ENCODE measurements around the gene CLSTN1. TPM values are rescaled to one million over a fixed set of nuclear protein-coding genes. Genes with fewer than 3 reads are reported as not detected.
"Not testable (repeated sequence)": the region's sequence is repeated elsewhere in the genome, so short reads cannot be mapped to it uniquely, and the experiment has no call there.

The CLSTN1 gene
- polyA plus RNA-seq, 2 donors, result 45.8 to 55.4 TPM

DNA sequence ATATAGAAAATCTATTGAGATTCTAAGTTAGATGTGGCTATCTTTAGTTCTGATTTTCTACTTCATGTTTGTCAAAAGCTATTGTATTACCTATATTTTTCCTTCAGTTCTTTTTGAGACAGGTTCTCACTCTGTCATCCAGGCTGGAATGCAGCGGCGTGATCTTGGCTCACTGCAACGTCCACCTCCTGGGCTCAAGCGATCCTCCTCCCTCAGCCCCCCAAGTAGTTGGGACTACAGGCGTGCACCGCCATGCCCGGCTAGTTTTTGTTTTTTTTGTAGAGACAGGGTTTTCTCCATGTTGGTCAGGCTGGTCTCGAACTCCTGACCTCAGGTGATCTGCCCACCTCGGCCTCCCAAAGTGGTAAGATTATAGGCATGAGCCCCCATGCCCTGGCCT lies 75.4 kb downstream of the CLSTN1 start:
- 93 to 94% methylated on average over 9 of the region's 9 CpGs for WGBS, 2 donors
- H3K4me3 ChIP-seq (ENCODE audit: low read depth in 1 of 2, low read length in 2 of 2); H3K9me3 ChIP-seq (ENCODE audit: control insufficient read depth in 2 of 2, insufficient read depth in 1 of 2, low read depth in 1 of 2, low read length in 1 of 2); H3K27me3 ChIP-seq (ENCODE audit: control insufficient read depth in 1 of 2, insufficient read depth in 2 of 2, low read length in 2 of 2); H3K4me1 ChIP-seq (ENCODE audit: control insufficient read depth in 2 of 2, insufficient read depth in 2 of 2, low read length in 1 of 2); H3K27ac ChIP-seq (ENCODE audit: low read depth in 2 of 2, low read length in 1 of 2): not testable (repeated sequence)
- H3K36me3 ChIP-seq (ENCODE audit: control insufficient read depth in 2 of 2, insufficient read depth in 2 of 2, low read length in 1 of 2), result peaks cover 16 to 29% of the 10 kb centered on the region in 2 donors

- Histone ChIP-seq H3K4me1 (ENCODE audit: control insufficient read depth in 2 of 2, insufficient read depth in 2 of 2, low read length in 1 of 2) (no peaks in the 10 kb centered on the region), H3K4me3 (ENCODE audit: low read depth in 1 of 2, low read length in 2 of 2) (no peak overlapping the region), H3K27ac (ENCODE audit: low read depth in 2 of 2, low read length in 1 of 2) (no peak overlapping the region), H3K36me3 (ENCODE audit: control insufficient read depth in 2 of 2, insufficient read depth in 2 of 2, low read length in 1 of 2) (peaks cover 11 to 26% of the 10 kb centered on the region in 2 donors), H3K9me3 (ENCODE audit: control insufficient read depth in 2 of 2, insufficient read depth in 1 of 2, low read depth in 1 of 2, low read length in 1 of 2) (no peaks in the 10 kb centered on the region), H3K27me3 (ENCODE audit: control insufficient read depth in 1 of 2, insufficient read depth in 2 of 2, low read length in 2 of 2) (no peaks in the 10 kb centered on the region)
- WGBS, 2 donors, result 70 to 76% methylated on average over 7 of the region's 7 CpGs
These were observed 77.1 kb downstream of the CLSTN1 start for GRCh38 chr1:9746651-9747050.

DNA sequence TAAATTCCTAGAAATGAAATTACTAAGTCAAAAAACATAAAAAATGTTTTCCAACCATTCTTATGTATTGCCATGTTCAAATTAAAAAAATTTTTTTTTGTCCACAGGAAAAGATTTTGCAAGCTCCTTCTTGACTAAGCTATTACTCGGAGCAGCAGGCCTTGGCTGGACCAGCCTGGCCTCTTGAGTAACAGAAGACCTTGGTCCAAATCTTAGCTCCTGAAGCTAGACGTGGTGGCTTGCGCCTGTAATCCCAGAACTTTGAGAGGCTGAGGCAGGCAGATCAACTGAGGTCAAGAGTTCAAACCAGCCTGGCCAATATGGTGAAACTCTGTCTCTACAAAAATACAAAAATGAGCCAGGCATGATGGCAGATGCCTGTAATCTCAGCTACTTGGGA lies 77.6 kb downstream of the CLSTN1 start:
- WGBS, 2 donors, result 78 to 87% methylated on average over 3 of the region's 3 CpGs
- peaks cover 11 to 23% of the 10 kb centered on the region in 2 donors for H3K36me3 ChIP-seq (ENCODE audit: control insufficient read depth in 2 of 2, insufficient read depth in 2 of 2, low read length in 1 of 2)
- no peak overlapping the region for H3K27ac ChIP-seq (ENCODE audit: low read depth in 2 of 2, low read length in 1 of 2)
- H3K9me3 ChIP-seq (ENCODE audit: control insufficient read depth in 2 of 2, insufficient read depth in 1 of 2, low read depth in 1 of 2, low read length in 1 of 2), result no peaks in the 10 kb centered on the region
- H3K4me3 ChIP-seq (ENCODE audit: low read depth in 1 of 2, low read length in 2 of 2), result no peak overlapping the region
- H3K4me1 ChIP-seq (ENCODE audit: control insufficient read depth in 2 of 2, insufficient read depth in 2 of 2, low read length in 1 of 2), result no peaks in the 10 kb centered on the region
- H3K27me3 ChIP-seq (ENCODE audit: control insufficient read depth in 1 of 2, insufficient read depth in 2 of 2, low read length in 2 of 2), result no peaks in the 10 kb centered on the region

DNA sequence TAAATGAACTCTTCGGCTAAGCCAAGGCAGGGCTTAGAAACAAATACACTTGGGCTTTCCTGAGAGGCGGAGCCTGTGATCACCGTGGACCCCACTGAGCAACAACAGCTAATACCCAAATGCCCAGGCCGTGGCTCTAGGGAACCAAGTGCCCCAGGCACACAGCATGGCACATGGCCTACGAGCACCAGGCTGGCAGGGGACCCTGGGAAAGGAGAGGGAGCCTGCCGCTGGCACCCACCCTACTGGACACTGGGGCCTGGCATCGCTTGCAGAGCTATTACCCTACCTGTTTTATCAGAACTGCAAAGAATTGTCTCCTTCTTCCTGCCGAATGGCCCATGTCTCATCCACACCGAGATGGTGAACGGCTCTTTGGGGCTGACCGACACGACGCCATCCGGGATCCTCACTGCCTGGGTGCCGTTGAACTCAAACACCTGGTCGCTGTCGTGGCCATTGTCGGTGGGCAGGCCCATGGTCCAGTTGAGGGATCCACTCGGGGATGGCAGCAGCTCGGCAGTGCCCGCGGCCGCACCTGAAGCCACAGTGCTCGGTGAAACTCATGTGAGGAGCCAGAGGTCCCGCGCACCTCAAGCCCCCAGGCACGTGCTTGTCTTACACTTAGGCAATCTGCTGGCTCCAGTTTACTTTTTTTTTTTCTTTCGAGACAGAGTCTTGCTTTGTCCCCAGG lies 79.5 kb downstream of the CLSTN1 start:
- H3K36me3 ChIP-seq (ENCODE audit: control insufficient read depth in 2 of 2, insufficient read depth in 2 of 2, low read length in 1 of 2), result peaks cover 15 to 28% of the 10 kb centered on the region in 2 donors
- H3K27ac ChIP-seq (ENCODE audit: low read depth in 2 of 2, low read length in 1 of 2), result no peak overlapping the region
- no peak overlapping the region for H3K4me3 ChIP-seq (ENCODE audit: low read depth in 1 of 2, low read length in 2 of 2)
- no peaks in the 10 kb centered on the region for H3K4me1 ChIP-seq (ENCODE audit: control insufficient read depth in 2 of 2, insufficient read depth in 2 of 2, low read length in 1 of 2)
- H3K27me3 ChIP-seq (ENCODE audit: control insufficient read depth in 1 of 2, insufficient read depth in 2 of 2, low read length in 2 of 2), result no peaks in the 10 kb centered on the region
- no peaks in the 10 kb centered on the region for H3K9me3 ChIP-seq (ENCODE audit: control insufficient read depth in 2 of 2, insufficient read depth in 1 of 2, low read depth in 1 of 2, low read length in 1 of 2)
- WGBS, 2 donors, result 95% methylated on average over 28 of the region's 28 CpGs

GRCh38 chr1:9737671-9738070 lies 86.1 kb downstream of the CLSTN1 start:
- no peaks in the 10 kb centered on the region for H3K27me3 ChIP-seq (ENCODE audit: control insufficient read depth in 1 of 2, insufficient read depth in 2 of 2, low read length in 2 of 2)
- no peaks in the 10 kb centered on the region for H3K9me3 ChIP-seq (ENCODE audit: control insufficient read depth in 2 of 2, insufficient read depth in 1 of 2, low read depth in 1 of 2, low read length in 1 of 2)
- no peak overlapping the region for H3K27ac ChIP-seq (ENCODE audit: low read depth in 2 of 2, low read length in 1 of 2)
- H3K4me1 ChIP-seq (ENCODE audit: control insufficient read depth in 2 of 2, insufficient read depth in 2 of 2, low read length in 1 of 2), result no peaks in the 10 kb centered on the region
- H3K4me3 ChIP-seq (ENCODE audit: low read depth in 1 of 2, low read length in 2 of 2), result no peak overlapping the region
- H3K36me3 ChIP-seq (ENCODE audit: control insufficient read depth in 2 of 2, insufficient read depth in 2 of 2, low read length in 1 of 2), result peaks cover 31 to 52% of the 10 kb centered on the region in 2 donors
- WGBS, 2 donors, result 88 to 90% methylated on average over 10 of the region's 10 CpGs

- no peaks in the 10 kb centered on the region for H3K4me1 ChIP-seq (ENCODE audit: control insufficient read depth in 2 of 2, insufficient read depth in 2 of 2, low read length in 1 of 2)
- H3K4me3 ChIP-seq (ENCODE audit: low read depth in 1 of 2, low read length in 2 of 2), result no peak overlapping the region
- H3K27me3 ChIP-seq (ENCODE audit: control insufficient read depth in 1 of 2, insufficient read depth in 2 of 2, low read length in 2 of 2), result no peaks in the 10 kb centered on the region
- H3K9me3 ChIP-seq (ENCODE audit: control insufficient read depth in 2 of 2, insufficient read depth in 1 of 2, low read depth in 1 of 2, low read length in 1 of 2), result no peaks in the 10 kb centered on the region
- H3K27ac ChIP-seq (ENCODE audit: low read depth in 2 of 2, low read length in 1 of 2), result no peak overlapping the region
- WGBS, 2 donors, result 77 to 85% methylated on average over 9 of the region's 9 CpGs
- peaks cover 31 to 55% of the 10 kb centered on the region in 2 donors for H3K36me3 ChIP-seq (ENCODE audit: control insufficient read depth in 2 of 2, insufficient read depth in 2 of 2, low read length in 1 of 2)
These were observed 86.7 kb downstream of the CLSTN1 start for GRCh38 chr1:9737057-9737456.

DNA sequence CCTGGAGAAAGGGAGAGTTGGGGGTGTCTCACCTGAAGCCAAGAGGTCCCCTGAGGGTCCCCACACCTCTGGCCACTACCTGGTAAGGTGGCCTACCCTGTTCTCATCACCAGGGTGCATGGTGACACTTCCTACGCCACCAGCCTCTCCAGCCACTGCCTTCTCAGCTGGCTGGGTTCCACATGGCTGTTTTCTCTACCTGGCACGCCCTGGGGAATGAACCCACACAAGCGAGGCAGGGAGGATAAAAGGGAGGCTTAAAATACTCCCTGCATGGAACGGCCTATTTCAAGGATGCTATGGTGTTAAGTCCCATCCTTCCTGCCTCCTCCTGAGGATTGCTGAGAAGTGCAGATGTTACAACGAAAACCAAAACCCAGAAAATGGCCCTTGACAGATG lies 87.5 kb downstream of the CLSTN1 start:
- Histone ChIP-seq H3K9me3 (ENCODE audit: control insufficient read depth in 2 of 2, insufficient read depth in 1 of 2, low read depth in 1 of 2, low read length in 1 of 2) (no peaks in the 10 kb centered on the region), H3K27me3 (ENCODE audit: control insufficient read depth in 1 of 2, insufficient read depth in 2 of 2, low read length in 2 of 2) (no peaks in the 10 kb centered on the region), H3K36me3 (ENCODE audit: control insufficient read depth in 2 of 2, insufficient read depth in 2 of 2, low read length in 1 of 2) (peaks cover 34 to 59% of the 10 kb centered on the region in 2 donors), H3K4me1 (ENCODE audit: control insufficient read depth in 2 of 2, insufficient read depth in 2 of 2, low read length in 1 of 2) (no peaks in the 10 kb centered on the region), H3K4me3 (ENCODE audit: low read depth in 1 of 2, low read length in 2 of 2) (no peak overlapping the region), H3K27ac (ENCODE audit: low read depth in 2 of 2, low read length in 1 of 2) (no peak overlapping the region)
- WGBS, 2 donors, result 80 to 84% methylated on average over 5 of the region's 5 CpGs

- no peaks in the 10 kb centered on the region for H3K9me3 ChIP-seq (ENCODE audit: control insufficient read depth in 2 of 2, insufficient read depth in 1 of 2, low read depth in 1 of 2, low read length in 1 of 2)
- peaks cover 32 to 60% of the 10 kb centered on the region in 2 donors for H3K36me3 ChIP-seq (ENCODE audit: control insufficient read depth in 2 of 2, insufficient read depth in 2 of 2, low read length in 1 of 2)
- H3K27me3 ChIP-seq (ENCODE audit: control insufficient read depth in 1 of 2, insufficient read depth in 2 of 2, low read length in 2 of 2), result no peaks in the 10 kb centered on the region
- no peak overlapping the region for H3K27ac ChIP-seq (ENCODE audit: low read depth in 2 of 2, low read length in 1 of 2)
- WGBS, 2 donors, result 90 to 91% methylated on average over 19 of the region's 19 CpGs
- no peak overlapping the region for H3K4me3 ChIP-seq (ENCODE audit: low read depth in 1 of 2, low read length in 2 of 2)
- no peaks in the 10 kb centered on the region for H3K4me1 ChIP-seq (ENCODE audit: control insufficient read depth in 2 of 2, insufficient read depth in 2 of 2, low read length in 1 of 2)
These were observed 88.0 kb downstream of the CLSTN1 start for GRCh38 chr1:9735800-9736199.

GRCh38 chr1:9733160-9733789 lies 90.5 kb downstream of the CLSTN1 start:
- Histone ChIP-seq H3K4me1 (ENCODE audit: control insufficient read depth in 2 of 2, insufficient read depth in 2 of 2, low read length in 1 of 2) (no peaks in the 10 kb centered on the region), H3K27ac (ENCODE audit: low read depth in 2 of 2, low read length in 1 of 2) (no peak overlapping the region), H3K9me3 (ENCODE audit: control insufficient read depth in 2 of 2, insufficient read depth in 1 of 2, low read depth in 1 of 2, low read length in 1 of 2) (no peaks in the 10 kb centered on the region), H3K36me3 (ENCODE audit: control insufficient read depth in 2 of 2, insufficient read depth in 2 of 2, low read length in 1 of 2) (peaks cover 31 to 65% of the 10 kb centered on the region in 2 donors), H3K27me3 (ENCODE audit: control insufficient read depth in 1 of 2, insufficient read depth in 2 of 2, low read length in 2 of 2) (no peaks in the 10 kb centered on the region), H3K4me3 (ENCODE audit: low read depth in 1 of 2, low read length in 2 of 2) (no peak overlapping the region)
- 93 to 96% methylated on average over 14 of the region's 14 CpGs for WGBS, 2 donors
